KOPT-K1 (cell line): ENCODE measurements around the gene MGST3.
"Not testable (repeated sequence)": the region's sequence is repeated elsewhere in the genome, so short reads cannot be mapped to it uniquely, and the experiment has no call there.

Source experiments
- H3K27ac ChIP-seq: fragments of 200-600 bp; sonication (generic); 2 replicates; pipeline ENCODE4 v1.5.1; 2016; ENCODE audit warnings: antibody characterized with exemption, mild to moderate bottlenecking, low read depth, low read length; ENCODE audit not compliant: poor library complexity, severe bottlenecking
- H3K36me3 ChIP-seq: fragments of 200-600 bp; sonication (generic); 2 replicates; pipeline ENCODE4 v1.5.1; 2017; ENCODE audit warnings: antibody characterized with exemption, mild to moderate bottlenecking, low read length, moderate library complexity; ENCODE audit not compliant: insufficient read depth
- H3K9me3 ChIP-seq: fragments of 200-600 bp; sonication (generic); 2 replicates; pipeline ENCODE4 v1.5.1; 2017; ENCODE audit warnings: antibody characterized with exemption, low read length, mild to moderate bottlenecking; ENCODE audit not compliant: insufficient read depth, poor library complexity, severe bottlenecking

The MGST3 gene

GRCh38 chr1:165696625-165697100 is 65.6 kb downstream of the MGST3 start:
- peaks cover 13% of the 10 kb centered on the region; the same call in 1 of the 2 replicates for H3K36me3 ChIP-seq
- H3K27ac ChIP-seq, result peak overlapping the region; percentile 3
- H3K9me3 ChIP-seq, result no peaks in the 10 kb centered on the region

GRCh38 chr1:165697491-165697880 is 66.5 kb downstream of the MGST3 start:
- Histone ChIP-seq H3K9me3 (no peaks in the 10 kb centered on the region), H3K36me3 (peaks cover 13% of the 10 kb centered on the region; the same call in 1 of the 2 replicates), H3K27ac (peak overlapping the region; percentile 94)

GRCh38 chr1:165697881-165698760 is 67.1 kb downstream of the MGST3 start, which contains the start of gene ALDH9A1:
Gene ALDH9A1, minus strand, starts transcription at chr1:165698562. Its CDS starts 4 bp downstream, at chr1:165698558.
- Histone ChIP-seq H3K27ac (peak within 1 kb of the TSS; percentile 94), H3K9me3 (no peaks in the 10 kb centered on the region), H3K36me3 (peaks cover 13% of the 10 kb centered on the region; the same call in 1 of the 2 replicates)

- H3K36me3 ChIP-seq, result peaks cover 13% of the 10 kb centered on the region; the same call in 1 of the 2 replicates
- no peaks in the 10 kb centered on the region for H3K9me3 ChIP-seq
- peak overlapping the region; percentile 94 for H3K27ac ChIP-seq
Observed at GRCh38 chr1:165698761-165699052, 67.7 kb downstream of the MGST3 start.

DNA sequence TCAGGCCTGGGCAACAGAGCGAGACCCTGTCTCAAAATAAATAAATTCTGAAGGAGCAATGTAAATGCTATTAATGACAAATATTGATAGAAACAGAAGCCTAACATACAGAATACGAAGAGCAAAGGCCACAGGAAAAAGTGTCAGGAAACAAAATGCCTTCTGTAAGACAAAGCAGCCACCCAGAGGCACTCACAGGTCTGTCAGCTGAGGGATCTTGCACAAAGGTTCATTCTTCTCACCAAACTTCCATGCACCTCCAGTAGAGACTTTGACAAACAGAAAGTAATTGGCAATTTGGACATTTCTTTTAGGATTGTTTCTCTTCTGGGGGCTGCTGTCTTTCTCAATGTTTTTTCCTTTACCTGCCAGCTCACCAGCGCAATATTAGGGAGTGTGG is 68.5 kb downstream of the MGST3 start:
- no peaks in the 10 kb centered on the region for H3K9me3 ChIP-seq
- H3K36me3 ChIP-seq, result peaks cover 6% of the 10 kb centered on the region; the same call in 1 of the 2 replicates
- H3K27ac ChIP-seq, result no peak overlapping the region

GRCh38 chr1:165701922-165702321 is 70.9 kb downstream of the MGST3 start:
- H3K9me3 ChIP-seq, H3K36me3 ChIP-seq, H3K27ac ChIP-seq: not testable (repeated sequence)

DNA sequence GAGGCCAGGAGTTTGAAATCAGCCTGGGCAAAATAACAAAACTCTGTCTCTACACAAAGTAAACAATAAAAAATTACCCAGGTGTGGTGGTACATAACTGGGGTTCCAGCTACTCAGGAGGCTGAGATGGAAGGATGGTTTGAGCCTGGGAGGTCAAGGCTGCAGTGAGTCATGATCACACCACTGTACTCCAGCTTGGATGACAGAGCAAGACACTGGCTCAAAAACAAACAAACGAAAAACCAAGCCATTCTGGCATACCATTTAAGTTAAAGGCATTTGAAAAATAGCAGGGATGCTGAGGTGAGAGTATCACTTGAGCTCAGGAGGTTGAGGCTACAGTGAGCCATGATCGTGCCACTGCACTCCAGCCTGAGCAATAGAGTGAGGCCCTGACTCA is 72.6 kb downstream of the MGST3 start:
- Histone ChIP-seq H3K27ac (no peak overlapping the region), H3K36me3 (no peaks in the 10 kb centered on the region), H3K9me3 (no peaks in the 10 kb centered on the region)
